H9 (cell line): ENCODE measurements around the gene CCDC178. TPM values are rescaled to one million over a fixed set of nuclear protein-coding genes. Genes with fewer than 3 reads are reported as not detected.

Experiments used
- DNase-seq: peaks from one replicate; pipeline ENCODE4 v3.0.0-alpha.2; 2017
- H2AFZ ChIP-seq: one replicate; pipeline ENCODE4 v1.6.1; 2013; ENCODE audit warnings: mild to moderate bottlenecking, low read length, control low read depth, moderate library complexity
- H2AK5ac ChIP-seq: 2 replicates; pipeline ENCODE4 v1.6.1; 2013; ENCODE audit warnings: low read length, control low read depth, mixed read lengths; ENCODE audit not compliant: insufficient read length
- H2BK120ac ChIP-seq: one replicate; pipeline ENCODE4 v1.6.1; 2013; ENCODE audit warnings: low read depth, mild to moderate bottlenecking, low read length, control low read depth, inconsistent platforms; ENCODE audit not compliant: poor library complexity, severe bottlenecking
- H2BK12ac ChIP-seq: 2 replicates; pipeline ENCODE4 v1.6.1; 2013; ENCODE audit warnings: low read length, control low read depth, mixed read lengths, low read depth; ENCODE audit not compliant: insufficient read length
- H2BK15ac ChIP-seq: 2 replicates; pipeline ENCODE4 v1.6.1; 2013; ENCODE audit warnings: low read depth, low read length, control low read depth
- H2BK20ac ChIP-seq: one replicate; pipeline ENCODE4 v1.6.1; 2013; ENCODE audit warnings: low read depth, mild to moderate bottlenecking, low read length, control low read depth, inconsistent platforms; ENCODE audit not compliant: poor library complexity, severe bottlenecking
- H2BK5ac ChIP-seq: 2 replicates; pipeline ENCODE4 v1.6.1; 2013; ENCODE audit warnings: low read length, control low read depth, mixed read lengths; ENCODE audit not compliant: insufficient read length
- H3K14ac ChIP-seq: 2 replicates; pipeline ENCODE4 v1.6.1; 2013; ENCODE audit warnings: low read length, control low read depth; ENCODE audit not compliant: insufficient read depth
- H3K18ac ChIP-seq: 2 replicates; pipeline ENCODE4 v1.6.1; 2013; ENCODE audit warnings: low read depth, mild to moderate bottlenecking, mixed read lengths, low read length, control low read depth; ENCODE audit not compliant: insufficient read length
- H3K23ac ChIP-seq: 2 replicates; pipeline ENCODE4 v1.6.1; 2013; ENCODE audit warnings: low read length, control low read depth, mixed read lengths, low read depth; ENCODE audit not compliant: insufficient read length
- H3K23me2 ChIP-seq: 2 replicates; pipeline ENCODE4 v1.6.1; 2013; ENCODE audit warnings: low read depth, mild to moderate bottlenecking, mixed read lengths, low read length, control low read depth; ENCODE audit not compliant: insufficient read length, poor library complexity, severe bottlenecking
- H3K27ac ChIP-seq: 2 replicates; pipeline ENCODE4 v1.5.1; 2013; ENCODE audit warnings: low read length, control low read depth, mixed read lengths, low read depth; ENCODE audit not compliant: insufficient read length
- H3K27me3 ChIP-seq: 2 replicates; pipeline ENCODE4 v1.6.1; 2013; ENCODE audit warnings: low read length, control low read depth, inconsistent platforms; ENCODE audit not compliant: insufficient read depth
- H3K4ac ChIP-seq: 2 replicates; pipeline ENCODE4 v1.6.1; 2013; ENCODE audit warnings: low read depth, mild to moderate bottlenecking, control low read depth, inconsistent platforms, low read length, moderate library complexity
- H3K4me1 ChIP-seq: 2 replicates; pipeline ENCODE4 v1.6.1; 2013; ENCODE audit warnings: low read length, control low read depth, inconsistent platforms; ENCODE audit not compliant: insufficient read depth
- H3K4me2 ChIP-seq: 2 replicates; pipeline ENCODE4 v1.6.1; 2013; ENCODE audit warnings: low read length, control low read depth, mixed read lengths; ENCODE audit not compliant: insufficient read length, insufficient read depth
- H3K56ac ChIP-seq: 2 replicates; pipeline ENCODE4 v1.6.1; 2013; ENCODE audit warnings: low read depth, mild to moderate bottlenecking, mixed read lengths, low read length, control low read depth; ENCODE audit not compliant: insufficient read length
- H3K79me1 ChIP-seq: 2 replicates; pipeline ENCODE4 v1.6.1; 2013; ENCODE audit warnings: low read depth, mild to moderate bottlenecking, moderate library complexity, low read length, control low read depth, inconsistent platforms; ENCODE audit not compliant: insufficient read depth, poor library complexity, severe bottlenecking
- H3K79me2 ChIP-seq: 2 replicates; pipeline ENCODE4 v1.6.1; 2013; ENCODE audit warnings: low read length, control low read depth, inconsistent platforms; ENCODE audit not compliant: insufficient read depth
- H3K9ac ChIP-seq: 2 replicates; pipeline ENCODE4 v1.6.1; 2013; ENCODE audit warnings: low read length, control low read depth, mixed read lengths; ENCODE audit not compliant: insufficient read length; ENCODE audit errors: extremely low read depth
- H3K9me3 ChIP-seq: one replicate; pipeline ENCODE4 v1.6.1; 2013; ENCODE audit warnings: low read depth, low read length, inconsistent platforms; ENCODE audit not compliant: control insufficient read depth
- H3T11ph ChIP-seq: one replicate; pipeline ENCODE4 v1.6.1; 2013; ENCODE audit warnings: mild to moderate bottlenecking, low read length, control low read depth, inconsistent platforms
- H4K20me1 ChIP-seq: one replicate; pipeline ENCODE4 v1.6.1; 2013; ENCODE audit not compliant: control insufficient read depth, insufficient read length, insufficient read depth
- H4K5ac ChIP-seq: 2 replicates; pipeline ENCODE4 v1.6.1; 2013; ENCODE audit warnings: low read depth, mild to moderate bottlenecking, mixed read lengths, low read length, control low read depth; ENCODE audit not compliant: insufficient read length
- H4K8ac ChIP-seq: replicated peaks from 2 replicates; pipeline ENCODE4 v1.6.1; 2013; ENCODE audit warnings: low read length, control low read depth, mixed read lengths, low read depth; ENCODE audit not compliant: insufficient read length
- H4K91ac ChIP-seq: 2 replicates; pipeline ENCODE4 v1.6.1; 2013; ENCODE audit warnings: low read depth, mild to moderate bottlenecking, moderate library complexity, mixed read lengths, low read length, control low read depth; ENCODE audit not compliant: insufficient read length
- H3K27ac Mint-ChIP-seq, 3 experiments: 2 replicates in 2 of 3; 3 replicates in 1 of 3; pipeline ENCODE4 v1.8.0; 2020 to 2021; ENCODE audit warnings: mixed read lengths in 3 of 3, mild to moderate bottlenecking in 1 of 3, moderate library complexity in 1 of 3
- H3K27me3 Mint-ChIP-seq: 2 replicates; pipeline ENCODE4 v1.8.0; 2021; ENCODE audit warnings: low read depth, mild to moderate bottlenecking, moderate library complexity, mixed read lengths
- H3K36me3 Mint-ChIP-seq, 3 experiments: 2 replicates in 2 of 3; 3 replicates in 1 of 3; pipeline ENCODE4 v1.8.0; 2020 to 2021; ENCODE audit warnings: low read depth in 3 of 3, mixed read lengths in 3 of 3; ENCODE audit not compliant: insufficient read depth in 1 of 3
- H3K4me1 Mint-ChIP-seq, 2 experiments: 2 replicates each; pipeline ENCODE4 v1.8.0; 2020; ENCODE audit warnings: mixed read lengths in 2 of 2
- H3K4me3 Mint-ChIP-seq, 2 experiments: 2 replicates in 1 of 2; 3 replicates in 1 of 2; pipeline ENCODE4 v1.8.0; 2020 to 2021; ENCODE audit warnings: mild to moderate bottlenecking in 2 of 2, mixed read lengths in 2 of 2, moderate library complexity in 1 of 2
- H3K9me3 Mint-ChIP-seq, 2 experiments: 2 replicates in 1 of 2; 3 replicates in 1 of 2; pipeline ENCODE4 v1.8.0; 2020; ENCODE audit warnings: mild to moderate bottlenecking in 2 of 2, mixed read lengths in 2 of 2, moderate library complexity in 1 of 2
- WGBS: extraction: QIAGEN DNeasy Blood & Tissue Kit; methylation state at CpG from one replicate; pipeline ENCODE4 v1.1.7; 2013; ENCODE audit warnings: missing lambda C conversion rate, low lambda C conversion rate, mixed read lengths; ENCODE audit not compliant: insufficient read length; ENCODE audit errors: extremely low coverage; 5-methylcytosine and 5-hydroxymethylcytosine counted together
- total RNA-seq: library from RNA; stranded (reverse); gene quantifications from 2 replicates; pipeline ENCODE4 v1.2.1, GENCODE V29; 2021
- TF ChIP-seq, protein P1 (sequence below): fragments of 200-600 bp; sonication (generic); conservative IDR thresholded peaks from 3 replicates; pipeline ENCODE4 v1.8.0; 2021; ENCODE audit warnings: antibody characterized with exemption, mild to moderate bottlenecking

Gene CCDC178
- total RNA-seq, 1 experiment from 2014 or later: not detected

GRCh38 chr18:32899819-32900218 lies 540.7 kb downstream of the CCDC178 start:
- H3K18ac ChIP-seq: no peak overlapping the region
- no peak overlapping the region for H3K9ac ChIP-seq
- WGBS: no CpG with 5 or more reads among the region's 3 CpGs
- Mint-ChIP-seq H3K4me3 (no peak overlapping the region), H3K27ac (no peak overlapping the region), H3K27me3 (no peaks in the 10 kb centered on the region), H3K4me1 (no peaks in the 10 kb centered on the region), H3K9me3 (peaks cover 31 to 35% of the 10 kb centered on the region in 2 experiments), H3K36me3 (peaks cover 22 to 32% (median 22%) of the 10 kb centered on the region in 3 experiments)
- no peak overlapping the region for H4K91ac ChIP-seq
- no peaks in the 10 kb centered on the region for H3K23me2 ChIP-seq
- DNase-seq: no peak
- H2BK120ac ChIP-seq: no peak overlapping the region
- H3K79me2 ChIP-seq: no peaks in the 10 kb centered on the region
- H2BK15ac ChIP-seq: no peak overlapping the region
- no peak overlapping the region for H3K23ac ChIP-seq
- no peak overlapping the region for H3K27ac ChIP-seq
- no peak overlapping the region for H3K4ac ChIP-seq
- no peak overlapping the region for H2BK20ac ChIP-seq
- no peak overlapping the region for H4K5ac ChIP-seq
- no peak overlapping the region for H3K56ac ChIP-seq
- no peak overlapping the region for H2AK5ac ChIP-seq
- no peak overlapping the region for H2BK5ac ChIP-seq
- no peak overlapping the region for H2AFZ ChIP-seq
- H3K9me3 ChIP-seq: peaks cover 22% of the 10 kb centered on the region
- no peaks in the 10 kb centered on the region for H3K27me3 ChIP-seq
- no peak overlapping the region for H4K8ac ChIP-seq
- H3T11ph ChIP-seq: no peak overlapping the region
- H3K79me1 ChIP-seq: no peaks in the 10 kb centered on the region
- H3K4me2 ChIP-seq: no peak overlapping the region
- no peaks in the 10 kb centered on the region for H3K4me1 ChIP-seq
- TF ChIP-seq, protein P1, sequence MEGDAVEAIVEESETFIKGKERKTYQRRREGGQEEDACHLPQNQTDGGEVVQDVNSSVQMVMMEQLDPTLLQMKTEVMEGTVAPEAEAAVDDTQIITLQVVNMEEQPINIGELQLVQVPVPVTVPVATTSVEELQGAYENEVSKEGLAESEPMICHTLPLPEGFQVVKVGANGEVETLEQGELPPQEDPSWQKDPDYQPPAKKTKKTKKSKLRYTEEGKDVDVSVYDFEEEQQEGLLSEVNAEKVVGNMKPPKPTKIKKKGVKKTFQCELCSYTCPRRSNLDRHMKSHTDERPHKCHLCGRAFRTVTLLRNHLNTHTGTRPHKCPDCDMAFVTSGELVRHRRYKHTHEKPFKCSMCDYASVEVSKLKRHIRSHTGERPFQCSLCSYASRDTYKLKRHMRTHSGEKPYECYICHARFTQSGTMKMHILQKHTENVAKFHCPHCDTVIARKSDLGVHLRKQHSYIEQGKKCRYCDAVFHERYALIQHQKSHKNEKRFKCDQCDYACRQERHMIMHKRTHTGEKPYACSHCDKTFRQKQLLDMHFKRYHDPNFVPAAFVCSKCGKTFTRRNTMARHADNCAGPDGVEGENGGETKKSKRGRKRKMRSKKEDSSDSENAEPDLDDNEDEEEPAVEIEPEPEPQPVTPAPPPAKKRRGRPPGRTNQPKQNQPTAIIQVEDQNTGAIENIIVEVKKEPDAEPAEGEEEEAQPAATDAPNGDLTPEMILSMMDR: no peak
- H3K14ac ChIP-seq: no peak overlapping the region
- H2BK12ac ChIP-seq: no peak overlapping the region
- no peaks in the 10 kb centered on the region for H4K20me1 ChIP-seq
